GM12872 (cell line): ENCODE measurements around the gene OCIAD2.

Experiments used
- TF ChIP-seq, protein P1 (sequence below): IDR thresholded peaks from 3 replicates; pipeline ENCODE4 v1.5.1; 2011; ENCODE audit warnings: low read depth, mild to moderate bottlenecking, low read length, moderate library complexity; ENCODE audit not compliant: insufficient read depth

The OCIAD2 gene

DNA sequence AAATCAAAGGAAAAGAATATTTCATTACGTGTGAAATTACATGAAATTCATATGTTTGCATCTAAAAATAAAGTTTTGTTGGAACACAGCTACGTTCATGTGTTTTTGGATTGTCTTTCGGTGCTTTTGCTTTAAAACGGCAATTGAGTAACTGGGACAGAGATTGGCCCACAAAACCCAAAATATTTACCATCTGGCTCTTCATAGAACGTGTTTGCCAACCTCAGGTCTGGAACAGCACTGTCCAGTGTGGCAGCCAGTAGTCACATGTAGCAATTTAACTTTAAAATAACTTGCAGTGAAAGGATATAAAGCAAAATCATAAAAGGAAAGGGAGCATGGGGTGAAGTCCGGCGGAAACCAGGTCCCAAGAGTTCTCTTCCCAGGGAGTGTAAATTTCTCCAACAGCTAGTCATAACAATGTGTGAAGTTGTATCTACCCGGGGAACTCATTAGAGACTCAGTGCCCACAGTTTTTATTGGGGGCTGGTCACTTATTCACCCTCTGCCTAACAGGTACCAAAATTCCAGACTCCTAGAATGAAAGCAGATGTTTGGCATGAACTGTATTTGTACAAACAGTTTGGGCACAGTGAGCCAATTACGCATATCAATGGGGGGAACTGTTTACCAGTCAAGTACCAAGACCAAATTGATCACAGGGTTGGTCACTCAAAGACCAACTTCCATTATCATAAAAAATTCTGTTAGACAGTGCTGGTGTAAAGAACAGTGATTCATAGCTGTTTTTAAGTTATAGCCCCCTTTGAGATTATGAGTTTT lies 65.3 kb downstream of the OCIAD2 start:
- TF ChIP-seq, protein P1, sequence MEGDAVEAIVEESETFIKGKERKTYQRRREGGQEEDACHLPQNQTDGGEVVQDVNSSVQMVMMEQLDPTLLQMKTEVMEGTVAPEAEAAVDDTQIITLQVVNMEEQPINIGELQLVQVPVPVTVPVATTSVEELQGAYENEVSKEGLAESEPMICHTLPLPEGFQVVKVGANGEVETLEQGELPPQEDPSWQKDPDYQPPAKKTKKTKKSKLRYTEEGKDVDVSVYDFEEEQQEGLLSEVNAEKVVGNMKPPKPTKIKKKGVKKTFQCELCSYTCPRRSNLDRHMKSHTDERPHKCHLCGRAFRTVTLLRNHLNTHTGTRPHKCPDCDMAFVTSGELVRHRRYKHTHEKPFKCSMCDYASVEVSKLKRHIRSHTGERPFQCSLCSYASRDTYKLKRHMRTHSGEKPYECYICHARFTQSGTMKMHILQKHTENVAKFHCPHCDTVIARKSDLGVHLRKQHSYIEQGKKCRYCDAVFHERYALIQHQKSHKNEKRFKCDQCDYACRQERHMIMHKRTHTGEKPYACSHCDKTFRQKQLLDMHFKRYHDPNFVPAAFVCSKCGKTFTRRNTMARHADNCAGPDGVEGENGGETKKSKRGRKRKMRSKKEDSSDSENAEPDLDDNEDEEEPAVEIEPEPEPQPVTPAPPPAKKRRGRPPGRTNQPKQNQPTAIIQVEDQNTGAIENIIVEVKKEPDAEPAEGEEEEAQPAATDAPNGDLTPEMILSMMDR, result no peak

DNA sequence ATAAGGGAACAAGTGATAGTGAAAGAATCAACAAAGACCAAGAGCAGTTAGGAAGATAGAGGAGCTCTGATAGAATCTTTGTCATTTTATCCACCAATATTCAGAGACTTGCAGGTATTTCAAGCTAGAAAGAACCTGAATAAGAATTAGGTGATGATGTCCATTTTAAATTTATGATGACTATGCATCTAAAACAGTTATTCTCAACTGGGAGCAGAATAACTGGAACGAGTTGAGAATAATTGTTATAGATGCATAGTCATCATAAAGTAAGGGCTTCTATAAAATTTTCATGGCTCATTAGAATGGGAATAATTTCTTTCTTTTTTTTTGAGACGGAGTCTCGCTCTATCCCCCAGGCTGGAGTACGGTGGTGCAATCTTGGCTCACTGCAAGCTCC lies 69.9 kb downstream of the OCIAD2 start:
- TF ChIP-seq, protein P1, result no peak
